Measurements from ENCODE around the gene ARHGDIG.

DNA sequence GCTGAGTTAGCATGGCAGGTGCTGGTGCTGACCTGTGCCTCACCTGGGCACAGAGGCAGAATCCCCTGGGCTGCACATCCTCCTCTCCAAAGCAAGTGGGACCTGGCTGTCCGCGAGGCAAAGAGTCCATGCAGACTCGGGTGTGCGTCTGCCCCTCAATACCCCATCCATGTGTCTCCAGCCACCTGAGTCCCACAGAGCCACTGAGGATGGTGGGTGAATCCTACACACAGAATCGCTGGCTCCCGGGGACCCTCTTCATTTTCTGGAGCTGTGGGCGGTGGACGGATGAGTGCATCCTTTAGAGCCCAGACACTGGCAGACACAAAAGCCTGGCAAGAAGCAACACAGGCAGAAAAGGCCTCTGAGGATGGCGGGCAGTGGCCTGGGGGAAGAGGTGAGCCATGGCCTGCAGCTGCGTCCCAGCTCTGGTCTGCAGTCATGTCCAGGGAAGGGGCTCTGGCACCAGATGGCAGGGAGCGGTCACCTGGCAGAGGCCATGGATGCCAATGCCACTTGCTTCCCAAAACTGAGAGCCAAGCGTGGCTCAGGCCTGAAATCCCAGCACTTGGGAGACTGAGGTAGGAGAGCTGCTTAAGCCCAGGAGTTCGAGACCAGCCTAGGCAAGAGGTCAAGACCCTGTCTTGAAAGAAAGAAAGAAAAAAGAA is 42.2 kb downstream of the ARHGDIG start:
- TF ChIP-seq, protein P1, sequence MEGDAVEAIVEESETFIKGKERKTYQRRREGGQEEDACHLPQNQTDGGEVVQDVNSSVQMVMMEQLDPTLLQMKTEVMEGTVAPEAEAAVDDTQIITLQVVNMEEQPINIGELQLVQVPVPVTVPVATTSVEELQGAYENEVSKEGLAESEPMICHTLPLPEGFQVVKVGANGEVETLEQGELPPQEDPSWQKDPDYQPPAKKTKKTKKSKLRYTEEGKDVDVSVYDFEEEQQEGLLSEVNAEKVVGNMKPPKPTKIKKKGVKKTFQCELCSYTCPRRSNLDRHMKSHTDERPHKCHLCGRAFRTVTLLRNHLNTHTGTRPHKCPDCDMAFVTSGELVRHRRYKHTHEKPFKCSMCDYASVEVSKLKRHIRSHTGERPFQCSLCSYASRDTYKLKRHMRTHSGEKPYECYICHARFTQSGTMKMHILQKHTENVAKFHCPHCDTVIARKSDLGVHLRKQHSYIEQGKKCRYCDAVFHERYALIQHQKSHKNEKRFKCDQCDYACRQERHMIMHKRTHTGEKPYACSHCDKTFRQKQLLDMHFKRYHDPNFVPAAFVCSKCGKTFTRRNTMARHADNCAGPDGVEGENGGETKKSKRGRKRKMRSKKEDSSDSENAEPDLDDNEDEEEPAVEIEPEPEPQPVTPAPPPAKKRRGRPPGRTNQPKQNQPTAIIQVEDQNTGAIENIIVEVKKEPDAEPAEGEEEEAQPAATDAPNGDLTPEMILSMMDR (IDR thresholded peaks at IDR 0.05) = no peak
- no peak for TF ChIP-seq POLR2A (IDR thresholded peaks at IDR 0.05)

All from uterus (tissue), 2 donors.